Astrocyte (in vitro differentiated cells and primary cell): ENCODE data around the gene AKAP11. TPM values are rescaled to one million over a fixed set of nuclear protein-coding genes. Genes with fewer than 3 reads are reported as not detected.

Experiments
- DNase-seq: peaks from one replicate; pipeline ENCODE4 v3.0.0-alpha.2; 2010; ENCODE audit warnings: low read depth
- FAIRE-seq: peaks from 2 replicates; lab custom pipeline; 2011; peaks lifted over from hg19 to GRCh38; lab: Jason Lieb, UNC
- H2AFZ ChIP-seq: 2 replicates; pipeline ENCODE4 v1.6.0; 2012; ENCODE audit warnings: low read depth, low read length, inconsistent platforms
- H3K27ac ChIP-seq: 2 replicates; pipeline ENCODE4 v1.5.1; 2011; ENCODE audit warnings: low read depth, low read length, inconsistent platforms
- H3K27me3 ChIP-seq: 2 replicates; pipeline ENCODE4 v1.6.0; 2011; ENCODE audit warnings: low read length, inconsistent platforms; ENCODE audit not compliant: insufficient read depth
- H3K36me3 ChIP-seq: 2 replicates; pipeline ENCODE4 v1.5.1; 2011; ENCODE audit warnings: low read length, inconsistent platforms; ENCODE audit not compliant: insufficient read depth
- H3K4me1 ChIP-seq: 2 replicates; pipeline ENCODE4 v1.5.1; 2011; ENCODE audit warnings: low read length, inconsistent platforms; ENCODE audit not compliant: insufficient read depth
- H3K4me2 ChIP-seq: 2 replicates; pipeline ENCODE4 v1.6.0; 2012; ENCODE audit warnings: low read length, inconsistent platforms
- H3K4me3 ChIP-seq: 2 replicates; pipeline ENCODE4 v1.5.1; 2011; ENCODE audit warnings: low read depth, mild to moderate bottlenecking, low read length, inconsistent platforms; ENCODE audit not compliant: insufficient read depth
- H3K79me2 ChIP-seq: 2 replicates; pipeline ENCODE4 v1.6.0; 2012; ENCODE audit warnings: mild to moderate bottlenecking, low read length, inconsistent platforms; ENCODE audit not compliant: insufficient read depth
- H3K9ac ChIP-seq: 2 replicates; pipeline ENCODE4 v1.6.0; 2012; ENCODE audit warnings: mild to moderate bottlenecking, low read length, inconsistent platforms
- H3K9me3 ChIP-seq: 2 replicates; pipeline ENCODE4 v1.5.1; 2012; ENCODE audit warnings: low read depth, mild to moderate bottlenecking, low read length, inconsistent platforms; ENCODE audit not compliant: insufficient read depth
- H4K20me1 ChIP-seq: 2 replicates; pipeline ENCODE4 v1.6.0; 2012; ENCODE audit warnings: low read length, inconsistent platforms; ENCODE audit not compliant: insufficient read depth
- H3K27ac Mint-ChIP-seq: one replicate; pipeline ENCODE4 v1.8.0; 2021; ENCODE audit warnings: mild to moderate bottlenecking, mixed read lengths; ENCODE audit not compliant: unreplicated experiment
- H3K27me3 Mint-ChIP-seq: one replicate; pipeline ENCODE4 v1.8.0; 2021; ENCODE audit warnings: low read depth, mixed read lengths; ENCODE audit not compliant: unreplicated experiment
- H3K36me3 Mint-ChIP-seq: one replicate; pipeline ENCODE4 v1.8.0; 2021; ENCODE audit warnings: low read depth, mixed read lengths; ENCODE audit not compliant: unreplicated experiment
- H3K4me1 Mint-ChIP-seq: one replicate; pipeline ENCODE4 v1.8.0; 2021; ENCODE audit warnings: low read depth, mixed read lengths; ENCODE audit not compliant: unreplicated experiment
- H3K4me3 Mint-ChIP-seq: one replicate; pipeline ENCODE4 v1.8.0; 2021; ENCODE audit warnings: mild to moderate bottlenecking, moderate library complexity, mixed read lengths; ENCODE audit not compliant: unreplicated experiment
- H3K9me3 Mint-ChIP-seq: one replicate; pipeline ENCODE4 v1.8.0; 2021; ENCODE audit warnings: mild to moderate bottlenecking, mixed read lengths; ENCODE audit not compliant: unreplicated experiment
- EZH2 ChIP-seq: IDR thresholded peaks from 2 replicates; pipeline ENCODE4 v1.6.1; 2012; ENCODE audit warnings: mild to moderate bottlenecking, low read length, inconsistent platforms; ENCODE audit not compliant: insufficient read depth
- total RNA-seq: library from RNA; stranded (reverse); gene quantifications from 2 replicates; pipeline ENCODE4 v1.2.1, GENCODE V29; 2021
- TF ChIP-seq, protein P1 (sequence below): IDR thresholded peaks from 2 replicates; pipeline ENCODE4 v1.5.1; 2011; ENCODE audit warnings: low read depth, mild to moderate bottlenecking, inconsistent platforms, low read length, moderate library complexity; ENCODE audit not compliant: insufficient read depth

AKAP11 gene
- total RNA-seq, 1 donor from 2014 or later, result 29.7 TPM

DNA sequence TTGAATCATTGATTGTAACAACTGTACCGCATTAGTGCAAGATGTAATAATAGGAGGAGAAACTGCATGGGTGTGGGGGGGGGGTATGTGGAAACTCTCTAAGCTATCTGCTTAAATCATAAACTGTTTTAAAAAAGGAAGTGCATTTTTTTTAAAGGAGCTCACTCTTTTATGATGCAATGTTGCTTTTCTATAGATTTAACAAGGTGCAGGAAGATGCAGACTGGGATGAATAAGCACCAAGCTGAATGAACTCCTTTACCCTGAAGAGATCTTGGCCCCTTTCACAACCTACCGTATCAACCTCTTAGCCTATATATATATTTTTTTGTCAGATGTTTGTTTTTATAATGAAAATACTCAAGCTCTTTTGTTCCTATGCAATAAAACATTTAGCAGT is 95.9 kb downstream of the AKAP11 start:
- Histone ChIP-seq H3K9ac (no peak overlapping the region), H3K4me2 (no peak overlapping the region), H3K27ac (no peak overlapping the region), H3K4me3 (no peak overlapping the region), H4K20me1 (no peaks in the 10 kb centered on the region), H2AFZ (no peak overlapping the region), H3K79me2 (no peaks in the 10 kb centered on the region), H3K36me3 (no peaks in the 10 kb centered on the region), H3K4me1 (peaks cover 9% of the 10 kb centered on the region), H3K9me3 (no peaks in the 10 kb centered on the region), H3K27me3 (no peaks in the 10 kb centered on the region)
- no peak for TF ChIP-seq EZH2
- TF ChIP-seq, protein P1, sequence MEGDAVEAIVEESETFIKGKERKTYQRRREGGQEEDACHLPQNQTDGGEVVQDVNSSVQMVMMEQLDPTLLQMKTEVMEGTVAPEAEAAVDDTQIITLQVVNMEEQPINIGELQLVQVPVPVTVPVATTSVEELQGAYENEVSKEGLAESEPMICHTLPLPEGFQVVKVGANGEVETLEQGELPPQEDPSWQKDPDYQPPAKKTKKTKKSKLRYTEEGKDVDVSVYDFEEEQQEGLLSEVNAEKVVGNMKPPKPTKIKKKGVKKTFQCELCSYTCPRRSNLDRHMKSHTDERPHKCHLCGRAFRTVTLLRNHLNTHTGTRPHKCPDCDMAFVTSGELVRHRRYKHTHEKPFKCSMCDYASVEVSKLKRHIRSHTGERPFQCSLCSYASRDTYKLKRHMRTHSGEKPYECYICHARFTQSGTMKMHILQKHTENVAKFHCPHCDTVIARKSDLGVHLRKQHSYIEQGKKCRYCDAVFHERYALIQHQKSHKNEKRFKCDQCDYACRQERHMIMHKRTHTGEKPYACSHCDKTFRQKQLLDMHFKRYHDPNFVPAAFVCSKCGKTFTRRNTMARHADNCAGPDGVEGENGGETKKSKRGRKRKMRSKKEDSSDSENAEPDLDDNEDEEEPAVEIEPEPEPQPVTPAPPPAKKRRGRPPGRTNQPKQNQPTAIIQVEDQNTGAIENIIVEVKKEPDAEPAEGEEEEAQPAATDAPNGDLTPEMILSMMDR, result no peak
- H3K9me3 Mint-ChIP-seq, result no peaks in the 10 kb centered on the region
- DNase-seq (no peak), FAIRE-seq (no peak)
- peaks cover 8% of the 10 kb centered on the region for H3K4me1 Mint-ChIP-seq
- H3K36me3 Mint-ChIP-seq, result no peaks in the 10 kb centered on the region
- H3K27ac Mint-ChIP-seq, result no peak overlapping the region
- no peak overlapping the region for H3K4me3 Mint-ChIP-seq
- no peaks in the 10 kb centered on the region for H3K27me3 Mint-ChIP-seq

DNA sequence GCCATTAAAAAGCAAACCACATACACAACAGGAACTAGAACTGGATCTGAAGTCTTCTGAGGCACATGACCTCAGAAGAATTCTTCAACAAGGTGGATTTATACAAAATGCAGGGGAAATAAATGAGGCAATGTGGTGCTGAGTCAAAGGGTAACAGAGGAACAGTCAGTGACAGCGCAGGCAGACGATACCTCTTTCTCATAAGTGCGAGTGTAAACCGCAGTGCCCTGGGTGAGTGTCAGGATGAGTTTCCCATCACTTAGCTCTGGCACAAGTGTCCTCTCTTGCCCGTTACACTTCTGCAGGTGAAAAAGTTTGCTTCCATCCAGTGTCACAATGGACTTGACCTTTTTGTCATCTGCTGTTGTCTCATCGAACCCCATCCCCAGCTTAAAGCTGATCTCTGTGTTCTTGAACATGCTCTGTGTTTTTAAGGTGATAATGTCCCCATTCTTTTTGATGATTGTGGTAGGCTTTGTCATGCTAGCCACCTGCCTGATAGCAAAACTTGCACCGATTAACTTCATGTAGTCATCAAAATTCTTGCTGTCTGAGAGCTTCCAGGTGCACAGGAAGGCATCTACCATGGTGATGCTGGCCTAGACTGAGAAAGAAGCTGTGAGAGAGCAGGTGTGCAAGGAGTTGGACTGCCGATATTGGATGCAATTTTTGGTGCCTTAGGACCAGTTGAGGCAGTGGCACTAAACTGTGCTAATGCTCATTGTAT is 97.3 kb downstream of the AKAP11 start:
- Histone ChIP-seq H3K4me1 (peaks cover 6% of the 10 kb centered on the region), H3K79me2 (no peaks in the 10 kb centered on the region), H2AFZ (no peak overlapping the region), H3K27ac (no peak overlapping the region), H3K4me3 (no peak overlapping the region), H3K36me3 (no peaks in the 10 kb centered on the region), H3K4me2 (no peak overlapping the region), H3K9ac (no peak overlapping the region), H3K27me3 (no peaks in the 10 kb centered on the region), H4K20me1 (no peaks in the 10 kb centered on the region), H3K9me3 (no peaks in the 10 kb centered on the region)
- TF ChIP-seq, protein P1, result no peak
- no peak for TF ChIP-seq EZH2
- DNase-seq (no peak), FAIRE-seq (no peak)
- H3K27ac Mint-ChIP-seq, result no peak overlapping the region
- H3K4me3 Mint-ChIP-seq, result no peak overlapping the region
- no peaks in the 10 kb centered on the region for H3K27me3 Mint-ChIP-seq
- no peaks in the 10 kb centered on the region for H3K36me3 Mint-ChIP-seq
- H3K4me1 Mint-ChIP-seq, result peaks cover 6% of the 10 kb centered on the region
- H3K9me3 Mint-ChIP-seq, result no peaks in the 10 kb centered on the region

DNA sequence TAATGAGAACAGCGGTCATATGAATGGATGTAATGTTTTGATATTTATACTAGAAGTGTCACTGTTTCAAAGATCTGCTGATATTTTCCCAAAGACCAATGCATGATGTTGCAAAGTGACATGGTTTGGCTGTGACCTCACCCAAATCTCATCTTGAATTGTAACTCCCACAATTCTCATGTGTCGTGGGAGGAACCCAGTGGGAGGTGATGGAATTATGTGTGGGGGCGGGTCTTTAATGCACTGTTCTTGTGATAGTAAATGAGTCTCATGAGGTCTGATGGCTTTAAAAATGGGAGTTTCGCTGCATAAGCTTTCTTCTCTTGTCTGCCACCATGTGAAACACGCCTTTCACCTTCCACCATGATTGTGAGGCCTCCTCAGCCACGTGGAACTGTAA is 98.3 kb downstream of the AKAP11 start:
- no peaks in the 10 kb centered on the region for H3K9me3 ChIP-seq
- no peaks in the 10 kb centered on the region for H3K27me3 ChIP-seq
- Mint-ChIP-seq H3K4me3 (no peak overlapping the region), H3K27ac (no peak overlapping the region), H3K9me3 (no peaks in the 10 kb centered on the region), H3K27me3 (peaks cover 3% of the 10 kb centered on the region), H3K4me1 (peaks cover 2% of the 10 kb centered on the region), H3K36me3 (no peaks in the 10 kb centered on the region)
- H3K9ac ChIP-seq, result no peak overlapping the region
- H3K27ac ChIP-seq, result no peak overlapping the region
- no peak overlapping the region for H2AFZ ChIP-seq
- no peaks in the 10 kb centered on the region for H3K79me2 ChIP-seq
- DNase-seq (no peak), FAIRE-seq (no peak)
- no peak overlapping the region for H3K4me3 ChIP-seq
- H4K20me1 ChIP-seq, result no peaks in the 10 kb centered on the region
- H3K4me1 ChIP-seq, result no peaks in the 10 kb centered on the region
- H3K4me2 ChIP-seq, result no peak overlapping the region
- no peaks in the 10 kb centered on the region for H3K36me3 ChIP-seq
- TF ChIP-seq, protein P1, result no peak
- no peak for TF ChIP-seq EZH2
